Memory B cell (primary cell): ENCODE results near the gene MTRF1.

Experiments used
- ATAC-seq: fragments of 150-1000 bp; cut with Tn5 transposase; 2 replicates; pipeline ENCODE4 v1.10.0; 2021; ENCODE audit warnings: low read depth, mild to moderate bottlenecking, moderate library complexity
- DNase-seq, 2 donors: peaks; one replicate each; pipeline ENCODE4 v3.0.0; 2022; ENCODE audit warnings: low spot score in 2 of 2
- H3K27ac Mint-ChIP-seq: one replicate; pipeline ENCODE4 v1.8.0; 2022; ENCODE audit warnings: mild to moderate bottlenecking, moderate library complexity, mixed read lengths
- H3K27me3 Mint-ChIP-seq: one replicate; pipeline ENCODE4 v1.8.0; 2022; ENCODE audit warnings: mixed read lengths
- H3K36me3 Mint-ChIP-seq: one replicate; pipeline ENCODE4 v1.8.0; 2022; ENCODE audit warnings: mild to moderate bottlenecking, mixed read lengths
- H3K4me1 Mint-ChIP-seq: one replicate; pipeline ENCODE4 v1.8.0; 2022; ENCODE audit warnings: mixed read lengths
- H3K4me3 Mint-ChIP-seq: one replicate; pipeline ENCODE4 v1.8.0; 2022; ENCODE audit warnings: mild to moderate bottlenecking, moderate library complexity, mixed read lengths
- H3K9me3 Mint-ChIP-seq: one replicate; pipeline ENCODE4 v1.8.0; 2022; ENCODE audit warnings: mixed read lengths

MTRF1 gene

GRCh38 chr13:41263261-41263971 is at the start of gene MTRF1:
Gene MTRF1 (minus strand): TSS chr13:41263576. CDS start chr13:41260907, 2,669 bp downstream.
- Mint-ChIP-seq H3K27me3 (no peaks in the 10 kb centered on the region), H3K4me1 (peaks cover 9% of the 10 kb centered on the region), H3K9me3 (peaks cover 2% of the 10 kb centered on the region), H3K27ac (peak within 1 kb of the TSS; percentile 98), H3K36me3 (peaks cover 12% of the 10 kb centered on the region), H3K4me3 (peak within 1 kb of the TSS; percentile 100)
- ATAC-seq (peak; percentile 92), DNase-seq (peak; percentile 72 to 84)

DNA sequence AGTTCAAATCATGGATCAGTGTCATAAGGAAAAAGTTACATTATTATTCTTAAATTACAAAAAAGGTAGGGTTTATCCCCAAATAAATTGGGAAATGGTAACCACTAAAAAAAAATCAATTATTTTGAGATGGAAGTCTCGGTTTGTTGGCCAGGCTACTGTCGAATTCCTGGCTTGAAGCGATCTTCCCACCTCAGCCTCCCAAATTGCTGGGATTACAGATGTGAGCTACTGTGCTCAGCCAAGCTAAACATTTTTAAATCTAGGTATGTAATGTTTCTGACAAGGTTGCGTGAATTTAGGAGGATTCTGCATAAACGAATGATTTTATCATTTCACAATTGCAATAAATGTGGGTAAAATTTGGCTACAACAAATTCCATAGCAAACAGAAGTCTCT is 49.7 kb upstream of the MTRF1 start:
- Mint-ChIP-seq H3K4me3 (no peak overlapping the region), H3K27ac (no peak overlapping the region), H3K27me3 (no peaks in the 10 kb centered on the region), H3K36me3 (no peaks in the 10 kb centered on the region), H3K9me3 (no peaks in the 10 kb centered on the region), H3K4me1 (peaks cover 9% of the 10 kb centered on the region)
- ATAC-seq (no peak), DNase-seq (no peak)

GRCh38 chr13:41312176-41312500 is 48.8 kb upstream of the MTRF1 start:
- Mint-ChIP-seq H3K4me3 (peak overlapping the region; percentile 97), H3K4me1 (peaks cover 9% of the 10 kb centered on the region), H3K27ac (peak overlapping the region; percentile 95), H3K36me3 (no peaks in the 10 kb centered on the region), H3K27me3 (no peaks in the 10 kb centered on the region), H3K9me3 (no peaks in the 10 kb centered on the region)
- ATAC-seq, result peak; percentile 13
- peak; percentile 3 to 18 for DNase-seq

GRCh38 chr13:41311406-41312175 is 48.2 kb upstream of the MTRF1 start:
- Mint-ChIP-seq H3K36me3 (no peaks in the 10 kb centered on the region), H3K4me1 (peaks cover 9% of the 10 kb centered on the region), H3K27me3 (no peaks in the 10 kb centered on the region), H3K9me3 (no peaks in the 10 kb centered on the region), H3K4me3 (peak overlapping the region; percentile 97), H3K27ac (peak overlapping the region; percentile 95)
- ATAC-seq (peak; percentile 67), DNase-seq (peak; percentile 25 to 51)

DNA sequence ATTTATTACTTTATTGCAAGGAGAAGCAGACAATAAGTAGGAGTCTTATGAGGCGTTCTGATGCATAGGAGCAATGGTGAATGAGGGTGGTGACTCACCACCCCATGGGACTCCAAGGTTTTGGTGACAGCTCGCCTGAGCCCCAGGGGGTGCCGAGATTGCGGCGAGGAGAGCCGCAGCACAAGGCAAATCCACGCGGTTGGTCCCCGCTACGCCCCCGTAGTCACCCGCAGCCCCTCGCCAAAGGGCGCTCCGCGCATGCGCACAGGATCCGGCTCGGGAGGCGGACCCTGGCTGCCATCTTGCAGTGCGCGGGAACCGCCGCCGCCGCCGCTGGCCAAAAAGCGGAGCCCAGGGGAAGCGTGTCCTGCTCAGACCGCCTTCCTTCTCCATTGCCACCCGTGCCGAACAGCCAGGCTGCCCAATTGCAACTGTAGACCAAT is 47.6 kb upstream of the MTRF1 start, which contains the start of gene NAA16:
Gene NAA16 (plus strand): TSS at position 305 of the 443 bp plus-strand sequence. CDS start 262 bp downstream, outside the sequence.
- Mint-ChIP-seq H3K27me3 (no peaks in the 10 kb centered on the region), H3K4me3 (peak within 1 kb of the TSS; percentile 97), H3K27ac (peak within 1 kb of the TSS; percentile 95), H3K36me3 (no peaks in the 10 kb centered on the region), H3K4me1 (peaks cover 9% of the 10 kb centered on the region), H3K9me3 (no peaks in the 10 kb centered on the region)
- peak; percentile 80 for ATAC-seq
- peak; percentile 94 to 96 for DNase-seq

DNA sequence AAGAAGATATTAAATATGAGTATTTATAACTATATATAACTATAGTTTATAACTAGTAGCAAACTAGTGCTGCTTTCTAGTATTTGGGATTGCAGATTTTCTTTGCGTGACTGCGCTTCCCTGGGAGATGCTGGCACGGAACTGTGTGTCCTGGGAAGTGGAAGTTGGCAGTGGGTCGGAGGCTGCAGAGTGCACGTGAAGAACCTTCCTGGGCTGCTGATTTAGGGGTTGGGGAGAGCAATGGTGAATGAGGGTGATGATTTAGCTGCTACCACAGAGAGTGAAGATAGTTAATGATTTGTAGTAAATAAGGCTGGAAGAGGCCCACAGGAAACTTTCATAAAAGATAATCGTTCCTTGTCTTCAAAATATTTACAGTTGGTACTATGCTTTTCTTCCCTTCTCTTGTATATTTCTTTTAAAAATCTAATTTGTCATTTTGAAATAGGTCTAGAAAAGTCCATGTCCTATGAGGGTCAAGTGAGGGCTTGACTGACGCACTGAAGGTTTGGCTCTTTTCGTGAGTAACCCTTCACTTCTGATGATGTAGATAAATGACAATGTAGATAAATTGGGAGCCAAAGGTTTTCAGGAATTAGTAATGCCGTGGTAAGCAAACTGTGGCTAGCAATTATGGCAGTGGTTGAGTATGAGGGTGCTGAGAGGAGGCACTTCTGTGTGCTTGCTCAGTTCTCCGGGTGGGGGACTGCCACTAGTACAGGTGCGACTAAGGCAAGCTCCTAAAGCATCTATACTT is 44.7 kb upstream of the MTRF1 start:
- Mint-ChIP-seq H3K9me3 (no peaks in the 10 kb centered on the region), H3K27me3 (peaks cover 3% of the 10 kb centered on the region), H3K36me3 (no peaks in the 10 kb centered on the region), H3K27ac (no peak overlapping the region), H3K4me1 (no peaks in the 10 kb centered on the region), H3K4me3 (no peak overlapping the region)
- DNase-seq (no peak), ATAC-seq (no peak)

GRCh38 chr13:41306271-41307145 is 43.1 kb upstream of the MTRF1 start:
- Mint-ChIP-seq H3K36me3 (no peaks in the 10 kb centered on the region), H3K27ac (no peak overlapping the region), H3K4me1 (no peaks in the 10 kb centered on the region), H3K4me3 (no peak overlapping the region), H3K27me3 (peaks cover 3% of the 10 kb centered on the region), H3K9me3 (no peaks in the 10 kb centered on the region)
- DNase-seq (no peak), ATAC-seq (no peak)

DNA sequence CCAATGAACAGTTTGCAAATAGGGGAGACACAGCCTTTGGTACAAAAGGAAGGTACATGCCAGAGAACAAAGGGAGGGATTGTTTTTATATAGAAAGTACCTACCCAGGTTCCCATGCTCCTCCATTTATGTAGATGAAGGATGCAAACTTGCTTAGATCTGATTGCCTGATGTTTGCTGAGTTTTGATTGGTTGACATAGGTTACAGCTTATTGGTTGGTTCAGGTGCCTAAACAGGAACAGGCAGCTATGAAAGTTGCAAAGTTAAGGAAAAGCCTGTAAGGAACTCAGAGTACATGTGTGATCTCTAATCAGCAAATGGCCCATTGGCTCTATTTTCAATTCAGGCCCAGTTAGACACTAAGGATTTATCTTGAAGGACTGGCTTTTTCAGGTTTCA is 41.2 kb upstream of the MTRF1 start:
- ATAC-seq, result no peak
- Mint-ChIP-seq H3K4me3 (no peak overlapping the region), H3K36me3 (no peaks in the 10 kb centered on the region), H3K27me3 (peaks cover 6% of the 10 kb centered on the region), H3K27ac (no peak overlapping the region), H3K4me1 (no peaks in the 10 kb centered on the region), H3K9me3 (no peaks in the 10 kb centered on the region)
- DNase-seq, result no peak

GRCh38 chr13:41302743-41303142 is 39.4 kb upstream of the MTRF1 start:
- no peak overlapping the region for H3K27ac Mint-ChIP-seq

DNA sequence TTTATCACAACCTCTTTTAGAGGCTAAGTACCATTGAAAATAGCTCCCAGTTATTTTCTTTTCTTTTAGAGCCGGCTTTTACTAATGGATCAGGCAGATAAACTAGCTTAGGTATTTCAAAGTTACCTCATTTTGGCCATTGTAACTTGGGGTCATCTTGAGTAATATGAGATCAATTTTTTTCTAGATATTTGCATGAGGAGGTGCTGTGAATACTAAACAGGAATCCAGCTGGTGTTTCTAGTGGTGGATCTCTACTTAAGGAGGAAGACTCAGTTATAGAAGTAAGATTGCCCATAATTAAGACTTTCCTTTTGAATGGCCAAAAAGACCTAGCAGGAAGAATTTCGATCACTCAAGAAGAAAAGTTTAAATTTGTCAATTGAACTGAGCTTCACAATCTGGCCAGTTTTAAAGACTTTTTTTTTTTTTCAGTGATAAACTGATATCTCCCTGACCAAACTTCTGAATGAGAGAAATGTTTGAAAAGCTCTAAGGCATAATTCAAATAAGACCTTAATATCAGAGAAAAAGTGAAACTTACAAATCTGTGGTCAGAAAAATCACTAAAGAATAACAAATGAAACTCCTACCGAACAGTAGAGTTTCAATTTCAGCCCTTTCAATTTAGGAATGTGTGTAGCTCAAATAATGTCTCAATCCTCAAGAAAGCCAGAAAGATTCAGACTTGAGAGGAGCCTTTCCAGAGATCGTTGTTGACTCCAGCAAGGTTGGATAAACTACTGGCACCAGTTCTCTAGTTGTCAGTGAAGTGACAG is 36.1 kb upstream of the MTRF1 start:
- Mint-ChIP-seq H3K27me3 (peaks cover 4% of the 10 kb centered on the region), H3K36me3 (peaks cover 3% of the 10 kb centered on the region), H3K4me1 (no peaks in the 10 kb centered on the region), H3K4me3 (no peak overlapping the region), H3K9me3 (no peaks in the 10 kb centered on the region), H3K27ac (no peak overlapping the region)
- ATAC-seq, result no peak
- no peak for DNase-seq

More at GRCh38 chr13:41302743-41303142, 39.4 kb upstream of the MTRF1 start:
- ATAC-seq (no peak), DNase-seq (no peak)
- Mint-ChIP-seq H3K36me3 (peaks cover 2% of the 10 kb centered on the region), H3K4me1 (no peaks in the 10 kb centered on the region), H3K27me3 (peaks cover 6% of the 10 kb centered on the region), H3K9me3 (no peaks in the 10 kb centered on the region), H3K4me3 (no peak overlapping the region)

DNA sequence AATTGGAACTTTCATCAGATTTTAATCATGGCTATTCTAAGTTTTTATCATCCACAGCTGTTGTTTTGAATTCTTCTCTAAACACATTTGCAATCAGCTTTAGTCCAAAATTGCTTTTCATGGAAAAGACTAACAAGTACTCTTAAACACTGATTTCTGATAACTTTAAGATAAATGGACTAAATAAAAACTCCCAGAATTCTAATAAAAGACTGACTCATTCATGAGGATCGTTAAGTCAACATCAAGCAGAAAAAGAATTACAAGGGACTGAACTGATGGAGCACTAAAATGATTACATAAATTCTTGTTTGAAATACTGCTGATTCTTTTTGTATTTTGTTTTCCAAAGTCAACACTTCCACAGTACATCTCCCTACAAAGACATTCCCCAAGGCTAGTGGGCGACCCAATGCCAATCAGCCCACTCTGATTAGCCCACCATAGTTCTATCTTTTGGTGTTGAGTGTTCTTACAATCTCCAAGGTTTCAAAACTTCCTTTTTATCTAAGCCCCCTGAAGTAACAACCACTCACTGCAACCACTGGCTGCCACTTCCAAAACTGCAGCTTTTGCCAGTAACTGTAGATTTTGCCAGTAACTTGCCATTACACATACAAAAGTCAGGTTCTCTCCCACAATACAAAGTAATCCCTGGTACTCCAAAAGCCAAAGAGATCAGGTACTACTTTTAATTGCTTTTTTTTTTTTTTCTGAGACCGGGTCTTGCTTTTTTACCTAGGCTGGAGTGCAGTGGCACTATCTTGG is 33.7 kb upstream of the MTRF1 start:
- Mint-ChIP-seq H3K9me3 (peaks cover 3% of the 10 kb centered on the region), H3K36me3 (peaks cover 3% of the 10 kb centered on the region), H3K27ac (no peak overlapping the region), H3K4me1 (no peaks in the 10 kb centered on the region), H3K4me3 (no peak overlapping the region), H3K27me3 (peaks cover 4% of the 10 kb centered on the region)
- DNase-seq (no peak), ATAC-seq (no peak)

DNA sequence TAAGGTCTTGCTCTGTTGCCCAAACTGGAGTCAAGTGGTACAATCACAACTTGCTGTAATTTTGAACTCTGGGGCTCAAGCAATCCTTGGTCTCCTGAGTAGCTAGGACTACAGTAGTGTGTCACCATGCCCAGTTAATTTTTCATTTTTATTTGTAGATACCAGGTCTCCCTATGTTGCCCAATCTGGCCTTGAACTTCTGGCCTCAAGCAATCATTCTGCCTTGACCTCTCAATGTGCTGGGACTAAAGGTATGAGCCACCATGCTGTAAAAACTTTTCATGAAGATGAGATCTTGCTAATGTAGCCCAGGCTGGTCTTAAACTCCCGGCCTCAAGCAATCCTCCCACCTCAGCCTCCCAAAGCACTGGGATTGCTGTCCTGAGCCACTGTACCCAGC is 32.6 kb upstream of the MTRF1 start:
- peaks cover 5% of the 10 kb centered on the region for H3K36me3 Mint-ChIP-seq

More for the DNA sequence above, 32.6 kb upstream of the MTRF1 start:
- DNase-seq, result no peak
- Mint-ChIP-seq H3K27me3 (peaks cover 3% of the 10 kb centered on the region), H3K4me3 (no peak overlapping the region), H3K9me3 (peaks cover 5% of the 10 kb centered on the region), H3K27ac (no peak overlapping the region), H3K4me1 (no peaks in the 10 kb centered on the region)
- no peak for ATAC-seq
